Spleen (tissue), 11 donors: Measurements from ENCODE around the gene GTF2H2C. TPM values are rescaled to one million over a fixed set of nuclear protein-coding genes. Genes with fewer than 3 reads are reported as not detected.
"Not testable (repeated sequence)": the region's sequence is repeated elsewhere in the genome, so short reads cannot be mapped to it uniquely, and the experiment has no call there.

Experiments used
- DNase-seq: peaks from one replicate; pipeline ENCODE4 v3.0.0-alpha.2; 2020
- H3K27ac ChIP-seq, 8 donors: fragments of 200-600 bp; sonication (generic) in 7 of 8; 1 replicate in 4 of 8; 2 replicates in 4 of 8; pipeline versions ENCODE4 v1.5.0 to v1.8.0; 2016 to 2021; ENCODE audit warnings: inconsistent platforms in 4 of 8, mild to moderate bottlenecking in 4 of 8, moderate library complexity in 1 of 8
- H3K27me3 ChIP-seq, 7 donors: fragments of 200-600 bp; sonication (generic) in 6 of 7; replicated peaks in 1 of 7; 1 replicate in 4 of 7; 2 replicates in 3 of 7; pipeline versions ENCODE4 v1.5.0 to v1.8.0; 2016 to 2021; ENCODE audit warnings: inconsistent platforms in 3 of 7, mild to moderate bottlenecking in 1 of 7
- H3K36me3 ChIP-seq, 6 donors: fragments of 200-600 bp; sonication (generic) in 5 of 6; 1 replicate in 4 of 6; 2 replicates in 2 of 6; pipeline versions ENCODE4 v1.5.0 to v1.8.0; 2016 to 2021; ENCODE audit warnings: inconsistent platforms in 2 of 6
- H3K4me1 ChIP-seq, 6 donors: fragments of 200-600 bp; sonication (generic) in 5 of 6; 1 replicate in 3 of 6; 2 replicates in 3 of 6; pipeline versions ENCODE4 v1.5.0 to v1.8.0; 2016 to 2021; ENCODE audit warnings: inconsistent platforms in 3 of 6
- H3K4me3 ChIP-seq, 8 donors: fragments of 200-600 bp; sonication (generic) in 7 of 8; 1 replicate in 4 of 8; 2 replicates in 4 of 8; pipeline versions ENCODE4 v1.5.0 to v1.8.0; 2016 to 2021; ENCODE audit warnings: inconsistent platforms in 4 of 8, mild to moderate bottlenecking in 4 of 8, moderate library complexity in 2 of 8
- H3K9me3 ChIP-seq, 8 donors: fragments of 200-600 bp; sonication (generic) in 7 of 8; 1 replicate in 4 of 8; 2 replicates in 4 of 8; pipeline versions ENCODE4 v1.5.0 to v1.8.0; 2016 to 2021; ENCODE audit warnings: inconsistent platforms in 4 of 8
- WGBS, 5 donors: extraction: QIAGEN DNeasy Blood & Tissue Kit in 3 of 5; methylation state at CpG; one replicate each; pipeline versions ENCODE4 v1.1.5 to v1.1.7; 2013 to 2018; 5-methylcytosine and 5-hydroxymethylcytosine counted together
- intact Hi-C: fragments of 100-400 bp; cut with DNase I; formaldehyde crosslinking; loops from one replicate; pipeline ENCODE4 v1.15.0; 2023; ENCODE audit warnings: low total_unique reads
- polyA plus RNA-seq, 3 donors: library from polyadenylated mRNA; stranded (reverse); fragments of 200-250 nt; gene quantifications; one replicate each; pipeline ENCODE4 v1.2.1, GENCODE V29; 2013
- total RNA-seq, 7 donors: library from RNA; depleted of rRNA in 3 of 7; stranded (reverse); fragments of >200 nt in 3 of 7; fragmentation: NEBNext Ultra II Directional in 4 of 7; extraction: Animal tissue kit (Norgen Biotek cat#: 25700) in 4 of 7; gene quantifications; one replicate each; pipeline versions ENCODE4 v1.1.0 to v1.2.1, GENCODE V29; 2016 to 2021
- donor health status: healthy with polysubstance abuse.
- donor health status: DM: no; HTN: no; CAD: no; lungs with moderate emphysema.
- donor health status: DM: no; HTN: no; CAD: no.
- donor health status: Bipolar disorder and iron deficiency.
- donor health status: healthy.
- donor health status: DM: no; HTN: no; CAD: no.
- donor health status: DM: yes; HTN: yes; CAD: no.

GTF2H2C gene
- total and polyA plus RNA-seq, 10 donors = 11.1 to 37.1 (median 24.5) TPM

- no CpG with 5 or more reads among the region's 7 CpGs for WGBS, 5 donors
- H3K27ac ChIP-seq, H3K4me3 ChIP-seq, H3K27me3 ChIP-seq, H3K9me3 ChIP-seq, intact Hi-C loops, H3K4me1 ChIP-seq, H3K36me3 ChIP-seq, DNase-seq: not testable (repeated sequence)
These were observed 15.4 kb upstream of the GTF2H2C start for GRCh38 chr5:69544602-69545001.

- Histone ChIP-seq H3K4me1 (peaks cover 0 to 11% (median 4%) of the 10 kb centered on the region in 6 donors), H3K4me3 (peak overlapping the region; percentile 12 to 69 (median 28)), H3K27ac (peak overlapping the region in 1 of 8 donors; percentile 76)
- 40 to 52% (median 44%) methylated on average over 20 to 25 of the region's 31 CpGs for WGBS, 5 donors
- H3K27me3 ChIP-seq, H3K36me3 ChIP-seq, intact Hi-C loops, H3K9me3 ChIP-seq: not testable (repeated sequence)
- peak; percentile 52 for DNase-seq
These were observed 818 bp downstream of the GTF2H2C start for GRCh38 chr5:69560587-69561431.

- H3K27ac ChIP-seq, H3K9me3 ChIP-seq, DNase-seq, H3K4me1 ChIP-seq, H3K27me3 ChIP-seq, H3K4me3 ChIP-seq, intact Hi-C loops: not testable (repeated sequence)
- WGBS, 5 donors = 91 to 99% (median 96%) methylated on average over 2 of the region's 2 CpGs
- peaks cover 0 to 12% (median 1%) of the 10 kb centered on the region in 6 donors for H3K36me3 ChIP-seq
These were observed 6.2 kb downstream of the GTF2H2C start for GRCh38 chr5:69566172-69566571.

- intact Hi-C loops, H3K4me1 ChIP-seq: not testable (repeated sequence)
- WGBS, 5 donors = 100% methylated on average over 1 of the region's 2 CpGs; no CpG with 5 or more reads in 4 of the 5 donors
These were observed 8.1 kb downstream of the GTF2H2C start for GRCh38 chr5:69568072-69568471.

GRCh38 chr5:69583356-69583755 is 23.4 kb downstream of the GTF2H2C start:
- DNase-seq, H3K4me3 ChIP-seq, H3K36me3 ChIP-seq, intact Hi-C loops, H3K9me3 ChIP-seq, H3K27ac ChIP-seq, H3K27me3 ChIP-seq, H3K4me1 ChIP-seq: not testable (repeated sequence)
- no CpG with 5 or more reads among the region's 2 CpGs for WGBS, 5 donors

More at GRCh38 chr5:69568072-69568471, 8.1 kb downstream of the GTF2H2C start:
- peaks cover 0 to 10% (median 1%) of the 10 kb centered on the region in 6 donors for H3K36me3 ChIP-seq
- H3K27me3 ChIP-seq, DNase-seq, H3K4me3 ChIP-seq, H3K27ac ChIP-seq, H3K9me3 ChIP-seq: not testable (repeated sequence)

- DNase-seq, H3K36me3 ChIP-seq, H3K4me3 ChIP-seq, H3K27me3 ChIP-seq, H3K9me3 ChIP-seq, H3K4me1 ChIP-seq, intact Hi-C loops: not testable (repeated sequence)
- WGBS, 5 donors = 20 to 67% (median 56%) methylated on average over 1 to 2 of the region's 7 CpGs; no CpG with 5 or more reads in 1 of the 5 donors
- peak overlapping the region in 1 of 8 donors; percentile 50 for H3K27ac ChIP-seq
These were observed 36.3 kb downstream of the GTF2H2C start for GRCh38 chr5:69596114-69596840.

GRCh38 chr5:69601947-69602346 is 42.0 kb downstream of the GTF2H2C start:
- no CpG with 5 or more reads among the region's 6 CpGs for WGBS, 5 donors
- intact Hi-C loops, DNase-seq, H3K27ac ChIP-seq, H3K9me3 ChIP-seq, H3K4me3 ChIP-seq, H3K27me3 ChIP-seq, H3K36me3 ChIP-seq, H3K4me1 ChIP-seq: not testable (repeated sequence)

- H3K27ac ChIP-seq = peak overlapping the region in 2 of 8 donors; percentile 66 to 69
- H3K4me1 ChIP-seq, H3K27me3 ChIP-seq, H3K9me3 ChIP-seq, DNase-seq, H3K36me3 ChIP-seq, intact Hi-C loops, H3K4me3 ChIP-seq: not testable (repeated sequence)
- 27 to 64% (median 42%) methylated on average over 3 of the region's 6 CpGs for WGBS, 5 donors
These were observed 46.8 kb downstream of the GTF2H2C start for GRCh38 chr5:69606839-69607238.

- H3K4me1 ChIP-seq, H3K27me3 ChIP-seq, DNase-seq, H3K9me3 ChIP-seq, H3K27ac ChIP-seq, intact Hi-C loops, H3K4me3 ChIP-seq, H3K36me3 ChIP-seq: not testable (repeated sequence)
- no CpG with 5 or more reads among the region's 1 CpG for WGBS, 5 donors
These were observed 47.8 kb downstream of the GTF2H2C start for GRCh38 chr5:69607750-69608149.

- H3K9me3 ChIP-seq, H3K36me3 ChIP-seq, H3K4me3 ChIP-seq, DNase-seq, H3K4me1 ChIP-seq, intact Hi-C loops, H3K27ac ChIP-seq, H3K27me3 ChIP-seq: not testable (repeated sequence)
- no CpG with 5 or more reads among the region's 6 CpGs for WGBS, 5 donors
These were observed 49.0 kb downstream of the GTF2H2C start for GRCh38 chr5:69608861-69609496.

- H3K27ac ChIP-seq, H3K27me3 ChIP-seq, H3K4me3 ChIP-seq, H3K9me3 ChIP-seq, intact Hi-C loops, H3K36me3 ChIP-seq, H3K4me1 ChIP-seq, DNase-seq: not testable (repeated sequence)
- no CpG with 5 or more reads among the region's 7 CpGs for WGBS, 5 donors
These were observed 54.9 kb downstream of the GTF2H2C start for GRCh38 chr5:69614843-69615242.
